Activated CD4-positive, alpha-beta T cell treated with anti-CD3 and anti-CD28 coated beads, Interleukin-2, Interleukin-6, amounts not matched to agents 100 ng/mL and 50 ng/mL, durations not matched to agents 16 hours and 8 hours (primary cell): ENCODE results near the gene LAMB4.

Experiments used
- DNase-seq: peaks from one replicate; pipeline ENCODE4 v3.0.0-alpha.2; 2020

Gene LAMB4

GRCh38 chr7:108104324-108104723, 25.8 kb downstream of the LAMB4 start:
- no peak for DNase-seq

- DNase-seq: no peak
Observed at GRCh38 chr7:108103558-108104298, 26.4 kb downstream of the LAMB4 start.

GRCh38 chr7:108102671-108103312, 27.4 kb downstream of the LAMB4 start:
- no peak for DNase-seq

GRCh38 chr7:108101759-108102158, 28.4 kb downstream of the LAMB4 start:
- DNase-seq: no peak

- DNase-seq: no peak
Observed at GRCh38 chr7:108099713-108100112, 30.4 kb downstream of the LAMB4 start.

GRCh38 chr7:108097703-108098102, 32.5 kb downstream of the LAMB4 start:
- DNase-seq: no peak

GRCh38 chr7:108096996-108097395, 33.2 kb downstream of the LAMB4 start:
- DNase-seq: no peak

GRCh38 chr7:108094933-108095710, 35.0 kb downstream of the LAMB4 start:
- DNase-seq: no peak

- no peak for DNase-seq
Observed at GRCh38 chr7:108094346-108094745, 35.8 kb downstream of the LAMB4 start.

- no peak for DNase-seq
Observed at GRCh38 chr7:108093851-108094331, 36.3 kb downstream of the LAMB4 start.

GRCh38 chr7:108093341-108093740, 36.8 kb downstream of the LAMB4 start:
- no peak for DNase-seq

GRCh38 chr7:108091461-108091831, 38.7 kb downstream of the LAMB4 start:
- no peak for DNase-seq

- DNase-seq: no peak
Observed at GRCh38 chr7:108090791-108091460, 39.2 kb downstream of the LAMB4 start.

- no peak for DNase-seq
Observed at GRCh38 chr7:108089381-108089780, 40.8 kb downstream of the LAMB4 start.

- no peak for DNase-seq
Observed at GRCh38 chr7:108088729-108089128, 41.4 kb downstream of the LAMB4 start.

- no peak for DNase-seq
Observed at GRCh38 chr7:108087778-108088177, 42.4 kb downstream of the LAMB4 start.

- DNase-seq: no peak
Observed at GRCh38 chr7:108086962-108087361, 43.2 kb downstream of the LAMB4 start.

GRCh38 chr7:108086546-108086945, 43.6 kb downstream of the LAMB4 start:
- no peak for DNase-seq

- DNase-seq: no peak
Observed at GRCh38 chr7:108083980-108084379, 46.2 kb downstream of the LAMB4 start.

- DNase-seq: no peak
Observed at GRCh38 chr7:108079648-108080591, 50.2 kb downstream of the LAMB4 start.

GRCh38 chr7:108079276-108079647, 50.9 kb downstream of the LAMB4 start:
- DNase-seq: no peak

GRCh38 chr7:108078691-108079090, 51.5 kb downstream of the LAMB4 start:
- DNase-seq: no peak
